Endothelial cell of umbilical vein (primary cell): ENCODE results near the gene MCM7. TPM values are rescaled to one million over a fixed set of nuclear protein-coding genes. Genes with fewer than 3 reads are reported as not detected.

Experiments
- BruUV-seq: library from RNA; stranded (reverse); fragments of 400-500 nt; replicated peaks from 2 replicates; lab custom pipeline; 2021; lab: Mats Ljungman, UMichigan
- CTCF ChIA-PET: fragments of 300-600, 350-600 bp; sonication (Branson Sonifier 250); formaldehyde crosslinking; loops from one replicate; lab custom pipeline; 2021; ENCODE audit warnings: antibody characterized with exemption, inconsistent platforms; lab: Charles Lee
- POLR2A ChIA-PET: fragments of 300-600, 350-600 bp; sonication (Branson Sonifier 250); formaldehyde crosslinking; loops from one replicate; lab custom pipeline; 2021; ENCODE audit warnings: antibody characterized with exemption, inconsistent platforms; lab: Charles Lee
- DNase-seq: peaks from one replicate; pipeline ENCODE4 v3.0.0-alpha.2; 2011; ENCODE audit warnings: low read depth, low spot score
- FAIRE-seq: peaks from 2 replicates; lab custom pipeline; 2011; peaks lifted over from hg19 to GRCh38; lab: Jason Lieb, UNC
- H2AFZ ChIP-seq: 2 replicates; pipeline ENCODE4 v1.6.0; 2012; ENCODE audit warnings: low read depth, low read length, control low read depth, inconsistent platforms
- H3K27ac ChIP-seq: 2 replicates; pipeline ENCODE4 v1.5.1; 2011; ENCODE audit warnings: low read depth, mild to moderate bottlenecking, control low read depth, low read length, moderate library complexity; ENCODE audit not compliant: insufficient read depth
- H3K27me3 ChIP-seq, 2 experiments: 2 replicates each; pipeline versions ENCODE4 v1.6.0 to v1.6.1; 2011; ENCODE audit warnings: low read length in 2 of 2, mixed read lengths in 1 of 2; ENCODE audit not compliant: control insufficient read depth in 2 of 2, insufficient read depth in 2 of 2
- H3K36me3 ChIP-seq, 2 experiments: 2 replicates in 1 of 2; 3 replicates in 1 of 2; pipeline ENCODE4 v1.5.1; 2011; ENCODE audit warnings: low read length in 2 of 2, mild to moderate bottlenecking in 1 of 2, moderate library complexity in 1 of 2; ENCODE audit not compliant: control insufficient read depth in 2 of 2, insufficient read depth in 2 of 2; ENCODE audit errors: extremely low read depth in 1 of 2
- H3K4me1 ChIP-seq: 3 replicates; pipeline ENCODE4 v1.5.1; 2011; ENCODE audit warnings: mild to moderate bottlenecking, low read length; ENCODE audit not compliant: control insufficient read depth, insufficient read depth; ENCODE audit errors: extremely low read depth
- H3K4me2 ChIP-seq: 2 replicates; pipeline ENCODE4 v1.6.1; 2011; ENCODE audit warnings: low read length, control low read depth, mixed read lengths; ENCODE audit not compliant: insufficient read depth
- H3K4me3 ChIP-seq, 3 experiments: fragments of 200-600 bp in 1 of 3; sonication (generic), shearing (Covaris generic) in 1 of 3; replicated peaks in 1 of 3; 2 replicates each; pipeline ENCODE4 v1.5.1; 2011 to 2016; ENCODE audit warnings: control low read depth in 3 of 3, low read length in 3 of 3, mild to moderate bottlenecking in 2 of 3, inconsistent platforms in 1 of 3, low read depth in 1 of 3, moderate library complexity in 1 of 3; ENCODE audit not compliant: insufficient read depth in 1 of 3
- H3K79me2 ChIP-seq: 2 replicates; pipeline ENCODE4 v1.6.0; 2012; ENCODE audit warnings: low read length, inconsistent platforms; ENCODE audit not compliant: control insufficient read depth, insufficient read depth
- H3K9ac ChIP-seq: replicated peaks from 2 replicates; pipeline ENCODE3; 2011; ENCODE audit warnings: low read length, control low read depth; ENCODE audit not compliant: insufficient read depth; ENCODE audit errors: extremely low read depth
- H3K9me1 ChIP-seq: replicated peaks from 3 replicates; pipeline ENCODE4 v1.6.0; 2011; ENCODE audit warnings: mild to moderate bottlenecking, low read length; ENCODE audit not compliant: control insufficient read depth, insufficient read depth; ENCODE audit errors: extremely low read depth
- H3K9me3 ChIP-seq: replicated peaks from 2 replicates; pipeline ENCODE4 v1.5.1; 2012; ENCODE audit warnings: low read length, inconsistent platforms; ENCODE audit not compliant: control insufficient read depth, insufficient read depth
- H4K20me1 ChIP-seq: replicated peaks from 2 replicates; pipeline ENCODE3; 2011; ENCODE audit warnings: mild to moderate bottlenecking, low read length; ENCODE audit not compliant: control insufficient read depth, insufficient read depth; ENCODE audit errors: extremely low read depth
- CTCF ChIP-seq, 2 donors: IDR thresholded peaks; 1 replicate in 1 of 2; 2 replicates in 1 of 2; pipeline ENCODE4 v1.5.1; 2011; ENCODE audit warnings: low read length in 2 of 2, mild to moderate bottlenecking in 2 of 2, moderate library complexity in 2 of 2, control low read depth in 1 of 2, inconsistent platforms in 1 of 2, low read depth in 1 of 2; ENCODE audit not compliant: insufficient read depth in 1 of 2; ENCODE audit errors: extremely low read depth in 1 of 2
- EZH2 ChIP-seq: IDR thresholded peaks from 2 replicates; pipeline ENCODE4 v1.6.1; 2012; ENCODE audit warnings: borderline replicate concordance, low read depth, mild to moderate bottlenecking, moderate library complexity, low read length, inconsistent platforms; ENCODE audit not compliant: severe bottlenecking
- FOS ChIP-seq: IDR thresholded peaks from 2 replicates; pipeline ENCODE4 v1.6.1; 2011; ENCODE audit warnings: mild to moderate bottlenecking, low read length, moderate library complexity, borderline replicate concordance; ENCODE audit not compliant: insufficient read depth
- GATA2 ChIP-seq: IDR thresholded peaks from 2 replicates; pipeline ENCODE4 v1.7.0; 2011; ENCODE audit warnings: low read depth, mild to moderate bottlenecking, moderate library complexity, mixed read lengths, low read length; ENCODE audit not compliant: insufficient read length, insufficient read depth
- JUN ChIP-seq: IDR thresholded peaks from 2 replicates; pipeline ENCODE4 v1.6.1; 2011; ENCODE audit warnings: borderline replicate concordance, low read depth; ENCODE audit not compliant: insufficient read length, insufficient read depth
- MAX ChIP-seq: IDR thresholded peaks from 2 replicates; pipeline ENCODE4 v1.6.1; 2011; ENCODE audit not compliant: insufficient read depth, insufficient read length
- MYC ChIP-seq: IDR thresholded peaks from one replicate; pipeline ENCODE4 v1.6.1; 2011; ENCODE audit warnings: mild to moderate bottlenecking, low read depth, low read length
- POLR2A ChIP-seq: IDR thresholded peaks from 2 replicates; pipeline ENCODE4 v1.6.1; 2012; ENCODE audit warnings: low read depth, mild to moderate bottlenecking, control low read depth, low read length
- POLR2AphosphoS5 ChIP-seq: IDR thresholded peaks from 2 replicates; pipeline ENCODE4 v1.6.1; 2012; ENCODE audit warnings: low read depth, mild to moderate bottlenecking, control low read depth, low read length, moderate library complexity; ENCODE audit not compliant: insufficient read depth
- dilution Hi-C: fragments of 300-500 bp; cut with MboI; formaldehyde crosslinking; loops from one replicate; pipeline ENCODE4 v1.15.0; 2019; ENCODE audit warnings: low sequenced_read_pairs; ENCODE audit not compliant: extremely low pct_ligation_motif_present
- intact Hi-C: fragments of 100-400 bp; cut with micrococcal nuclease; formaldehyde crosslinking; loops from one replicate; pipeline ENCODE4 v1.10.0; 2022
- polyA plus RNA-seq, 4 experiments: library from polyadenylated mRNA; depleted of rRNA in 3 of 4; stranded (reverse) in 3 of 4; unstranded in 1 of 4; fragments of >200 nt; gene quantifications; 2 replicates each; pipeline versions ENCODE4 v1.2.1 to v1.2.3, GENCODE V29; 2011 to 2012; ENCODE audit warnings: missing spikeins in 1 of 4
- total RNA-seq: library from RNA; stranded (reverse); gene quantifications from 2 replicates; pipeline ENCODE4 v1.2.3, GENCODE V29; 2021

The MCM7 gene
- total and polyA plus RNA-seq, 2 donors (not counting 3 experiments of a cell fraction or from before 2014, with no cell fraction given), result 156 to 187 TPM

DNA sequence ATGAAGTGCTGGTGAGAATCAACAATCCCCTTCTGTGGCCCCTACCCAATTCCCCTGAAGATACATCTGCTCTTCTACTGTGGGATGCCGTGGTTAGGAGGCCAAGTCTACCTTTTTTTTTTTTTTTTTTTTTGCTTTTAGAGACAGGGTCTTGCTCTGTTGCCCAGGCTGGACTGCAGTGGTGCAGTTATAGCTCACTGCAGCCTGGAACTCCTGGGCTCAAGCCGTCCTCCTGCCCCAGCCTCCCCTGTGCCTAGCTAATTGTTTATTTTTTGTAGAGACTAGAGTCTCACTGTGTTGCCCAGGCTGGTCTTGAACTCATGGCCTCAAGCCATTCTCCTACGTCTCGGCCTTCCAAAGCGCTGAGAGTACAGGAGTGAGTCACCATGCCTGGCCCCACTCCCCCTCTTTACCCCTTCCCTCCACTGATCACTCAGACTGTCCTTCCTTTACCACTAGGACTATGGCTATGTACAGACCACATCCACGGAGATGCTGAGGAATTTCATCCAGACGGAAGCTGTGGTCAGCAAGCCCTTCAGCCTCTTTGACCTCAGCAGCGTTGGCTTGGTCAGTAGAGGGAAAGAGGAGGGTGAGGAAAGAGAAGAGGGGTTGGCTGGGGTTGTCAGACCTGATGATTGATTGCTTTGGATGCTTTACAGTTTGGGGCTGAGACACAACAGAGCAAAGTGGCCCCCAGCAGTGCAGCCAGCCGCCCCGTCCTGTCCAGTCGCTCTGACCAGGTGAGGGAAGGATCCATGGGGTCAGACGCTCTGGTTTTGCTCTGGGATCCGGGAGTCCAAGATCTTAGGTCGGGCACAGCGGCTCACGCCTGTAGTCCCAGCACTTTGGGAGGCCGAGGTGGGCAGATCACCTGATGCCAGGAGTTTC is 2.0 kb upstream of the MCM7 start:
- DNase-seq, result no peak
- intact Hi-C loops, result loop anchor here (10.0 kb wide), 1 partner anchor 1022 kb away; the partner anchor contains the start of gene SERPINE1

More for the DNA sequence above, 2.0 kb upstream of the MCM7 start:
- H3K4me2 ChIP-seq, result peak overlapping the region; percentile 61
- no peaks in the 10 kb centered on the region for H4K20me1 ChIP-seq
- ChIA-PET CTCF (interaction anchor here (0.6 to 2.8 kb wide), 5 partner anchors 10 to 109 kb away, joined by 3 to 18 read pairs (median 3); partner anchors contain the start of gene COPS6), POLR2A (interaction anchor here (0.7 kb wide), 1 partner anchor 58 kb away, joined by 4 read pairs; no protein-coding TSS in a partner anchor)
- H3K4me1 ChIP-seq, result peaks cover 18% of the 10 kb centered on the region
- dilution Hi-C loops, result no loop called here
- no peak overlapping the region for H2AFZ ChIP-seq
- no peaks in the 10 kb centered on the region for H3K9me1 ChIP-seq
- TF ChIP-seq CTCF (IDR thresholded peaks at IDR 0.05; ENCODE audit: extremely low read depth in 1 of 2, insufficient read depth in 1 of 2, low read depth in 1 of 2, low read length in 2 of 2) (no peak), POLR2A (no peak), POLR2AphosphoS5 (no peak), GATA2 (no peak), MAX (no peak), EZH2 (no peak), MYC (no peak), JUN (no peak), FOS (no peak)
- H3K79me2 ChIP-seq, result peaks cover 28% of the 10 kb centered on the region
- H3K9me3 ChIP-seq, result no peaks in the 10 kb centered on the region
- peak overlapping the region; percentile 92 for H3K9ac ChIP-seq
- no peaks in the 10 kb centered on the region for H3K27me3 ChIP-seq
- H3K4me3 ChIP-seq, result no peak overlapping the region
- FAIRE-seq, result no peak
- no TSS peak for BruUV-seq
- no peak overlapping the region for H3K27ac ChIP-seq
- H3K36me3 ChIP-seq, result peaks cover 13 to 36% of the 10 kb centered on the region in 2 experiments
